OCI-LY7 (cell line): ENCODE data around the gene KCNIP1.

Experiments
- CTCF ChIP-seq: fragments of 200-600 bp; sonication (generic); conservative IDR thresholded peaks from 2 replicates; pipeline ENCODE4 v1.5.1; 2014; ENCODE audit warnings: mild to moderate bottlenecking, antibody characterized with exemption, low read length, moderate library complexity, mixed read lengths
- EZH2phosphoT487 ChIP-seq: fragments of 200-600 bp; sonication (generic); IDR thresholded peaks from 2 replicates; pipeline ENCODE4 v1.6.1; 2018; ENCODE audit warnings: low read depth, borderline replicate concordance, mild to moderate bottlenecking, mixed run types, antibody characterized with exemption, low read length, moderate library complexity, mixed read lengths

GRCh38 chr5:170761708-170762066, 257.9 kb downstream of the KCNIP1 start:
- no peak for TF ChIP-seq CTCF
- no peak for TF ChIP-seq EZH2phosphoT487
